Type B pancreatic cell (in vitro differentiated cells): Measurements from ENCODE around the gene GLIS1. TPM values are rescaled to one million over a fixed set of nuclear protein-coding genes. Genes with fewer than 3 reads are reported as not detected.

Experiments used
- DNase-seq: peaks from one replicate; pipeline ENCODE4 v3.0.0; 2021; ENCODE audit warnings: mixed read lengths; ENCODE audit not compliant: unreplicated experiment; ENCODE audit errors: extremely low spot score
- H3K27ac Mint-ChIP-seq: 2 replicates; pipeline ENCODE4 v1.8.0; 2021; ENCODE audit warnings: mild to moderate bottlenecking, mixed read lengths
- H3K27me3 Mint-ChIP-seq: 2 replicates; pipeline ENCODE4 v1.8.0; 2021; ENCODE audit warnings: mixed read lengths
- H3K36me3 Mint-ChIP-seq: 2 replicates; pipeline ENCODE4 v1.8.0; 2021; ENCODE audit warnings: mixed read lengths
- H3K4me1 Mint-ChIP-seq: one replicate; pipeline ENCODE4 v1.8.0; 2021; ENCODE audit warnings: mixed read lengths; ENCODE audit not compliant: unreplicated experiment
- H3K4me3 Mint-ChIP-seq: 2 replicates; pipeline ENCODE4 v1.8.0; 2021; ENCODE audit warnings: mild to moderate bottlenecking, mixed read lengths
- H3K9me3 Mint-ChIP-seq: 2 replicates; pipeline ENCODE4 v1.8.0; 2021; ENCODE audit warnings: mixed read lengths
- CTCF ChIP-seq: fragments of 200-600 bp; sonication (generic); conservative IDR thresholded peaks from 2 replicates; pipeline ENCODE4 v1.5.0; 2021; ENCODE audit warnings: antibody characterized with exemption, mild to moderate bottlenecking
- total RNA-seq: library from RNA; stranded (reverse); gene quantifications from 2 replicates; pipeline ENCODE4 v1.2.1, GENCODE V29; 2021; ENCODE audit warnings: low replicate concordance

GLIS1 gene
- total RNA-seq, 1 donor from 2014 or later: 2.1 TPM

DNA sequence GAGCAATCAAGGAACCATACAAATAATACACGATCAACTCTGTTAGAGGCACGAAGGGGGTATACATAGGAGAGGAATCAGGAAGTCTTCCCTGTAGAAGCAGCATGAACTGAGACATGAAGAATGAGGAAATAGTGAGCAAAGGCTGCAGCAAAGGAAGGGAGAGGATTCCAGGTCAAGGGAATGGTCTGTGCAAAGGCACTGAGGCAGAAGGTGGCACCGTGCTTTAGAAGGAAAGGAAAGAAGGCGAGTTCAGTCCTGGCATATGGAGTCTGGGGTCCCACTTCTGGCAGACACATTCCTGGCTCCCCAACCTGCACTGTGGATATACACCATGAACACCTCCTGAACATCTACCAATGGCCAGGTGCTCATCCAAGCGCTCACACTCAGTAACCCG is 56.1 kb downstream of the GLIS1 start:
- peaks cover 60% of the 10 kb centered on the region for H3K27me3 Mint-ChIP-seq

DNA sequence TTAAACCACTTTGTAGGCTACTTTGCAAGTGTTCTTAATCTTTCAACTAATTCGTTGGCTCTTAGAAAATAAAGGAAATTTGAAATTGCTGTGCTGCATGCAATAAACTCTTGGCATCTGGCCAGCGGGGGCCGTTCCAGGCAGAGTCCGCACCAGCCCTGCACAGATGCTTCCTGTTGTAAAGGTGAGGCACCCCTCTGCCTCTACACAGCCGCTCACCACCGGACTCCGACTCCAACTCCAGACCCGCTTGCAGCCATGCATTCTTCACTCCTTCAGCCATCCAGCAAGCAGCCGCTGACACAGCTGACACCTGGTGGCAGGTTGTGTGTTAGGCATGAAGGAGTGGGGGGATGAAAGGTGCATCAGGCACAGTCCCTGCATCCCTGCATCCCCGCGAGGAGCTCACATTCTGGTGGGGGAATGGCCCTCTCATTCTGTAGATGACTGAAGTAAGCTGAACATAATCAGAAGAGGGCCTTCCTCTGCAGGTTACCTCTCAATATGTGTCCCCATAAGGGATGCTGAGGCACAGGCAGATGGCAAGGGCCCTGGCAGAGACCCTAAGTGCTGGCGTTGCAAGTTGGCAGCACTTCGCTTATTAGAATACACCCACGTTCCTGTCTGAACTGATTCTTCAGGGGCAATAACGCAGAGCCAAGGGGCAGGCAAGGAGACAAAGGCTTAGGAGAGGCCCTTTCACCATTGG is 56.8 kb downstream of the GLIS1 start:
- Mint-ChIP-seq H3K27me3 (peaks cover 62% of the 10 kb centered on the region), H3K4me3 (peak overlapping the region; percentile 45), H3K27ac (no peak overlapping the region), H3K36me3 (no peaks in the 10 kb centered on the region), H3K9me3 (no peaks in the 10 kb centered on the region), H3K4me1 (peaks cover 42% of the 10 kb centered on the region)
- DNase-seq: no peak
- TF ChIP-seq CTCF: peak; percentile 68

More for the DNA sequence above, 56.1 kb downstream of the GLIS1 start:
- DNase-seq: no peak
- no peak for TF ChIP-seq CTCF
- H3K36me3 Mint-ChIP-seq: no peaks in the 10 kb centered on the region
- H3K4me1 Mint-ChIP-seq: peaks cover 42% of the 10 kb centered on the region
- H3K9me3 Mint-ChIP-seq: no peaks in the 10 kb centered on the region
- no peak overlapping the region for H3K4me3 Mint-ChIP-seq
- no peak overlapping the region for H3K27ac Mint-ChIP-seq

- no peak for DNase-seq
- no peaks in the 10 kb centered on the region for H3K9me3 Mint-ChIP-seq
- peak overlapping the region; percentile 45 for H3K4me3 Mint-ChIP-seq
- no peak overlapping the region for H3K27ac Mint-ChIP-seq
- peaks cover 37% of the 10 kb centered on the region for H3K4me1 Mint-ChIP-seq
- no peak for TF ChIP-seq CTCF
- peaks cover 63% of the 10 kb centered on the region for H3K27me3 Mint-ChIP-seq
- H3K36me3 Mint-ChIP-seq: no peaks in the 10 kb centered on the region
Observed at GRCh38 chr1:53681351-53681976, 57.5 kb downstream of the GLIS1 start.

GRCh38 chr1:53680868-53681267 is 58.1 kb downstream of the GLIS1 start:
- Mint-ChIP-seq H3K27ac (no peak overlapping the region), H3K4me1 (peaks cover 31% of the 10 kb centered on the region), H3K36me3 (no peaks in the 10 kb centered on the region), H3K4me3 (no peak overlapping the region), H3K9me3 (no peaks in the 10 kb centered on the region), H3K27me3 (peaks cover 57% of the 10 kb centered on the region)
- TF ChIP-seq CTCF: no peak
- no peak for DNase-seq

DNA sequence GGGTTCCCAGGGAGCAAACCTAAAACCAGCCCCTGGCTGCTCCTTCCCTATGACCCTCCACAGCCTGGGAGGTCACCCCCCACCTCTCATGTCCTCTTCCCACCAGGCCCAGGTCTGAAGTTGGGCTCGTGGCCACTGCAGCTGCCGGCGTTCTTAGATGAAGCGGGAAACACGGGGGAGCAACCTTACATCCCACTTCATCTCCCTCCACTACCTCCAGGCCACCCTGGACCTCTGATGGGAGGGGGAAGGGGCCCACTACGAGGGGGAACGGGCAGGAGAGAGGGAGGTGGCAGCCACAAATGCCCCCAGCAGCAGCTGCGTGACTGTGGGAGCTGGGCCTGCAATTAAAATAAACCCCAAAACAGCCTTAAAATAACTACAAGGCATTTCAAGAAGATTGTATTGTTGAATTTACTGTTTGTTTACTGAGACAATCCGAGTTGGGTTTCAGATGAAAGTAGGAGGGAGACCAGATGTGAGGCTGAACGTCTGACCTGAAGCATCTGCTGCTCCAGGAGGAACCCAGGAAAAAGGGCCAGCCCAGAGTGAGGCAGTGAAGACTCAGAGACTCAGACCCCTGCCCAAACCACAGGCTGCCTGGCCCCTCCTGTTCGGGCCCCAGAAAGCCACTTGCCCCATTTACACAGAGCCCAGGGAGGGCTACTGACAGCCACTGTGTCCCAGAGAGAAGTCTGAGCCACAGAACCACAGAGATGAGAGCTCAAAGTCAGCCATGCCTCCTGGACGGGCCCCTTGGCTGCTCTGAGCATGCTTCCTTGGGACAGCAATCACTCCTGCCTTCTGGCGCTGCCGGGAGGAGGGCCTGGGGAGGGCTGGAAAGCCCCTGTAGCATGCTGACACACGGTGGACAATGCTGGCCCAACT is 59.8 kb downstream of the GLIS1 start:
- H3K4me1 Mint-ChIP-seq: peaks cover 14% of the 10 kb centered on the region
- no peak overlapping the region for H3K27ac Mint-ChIP-seq
- H3K27me3 Mint-ChIP-seq: peaks cover 45% of the 10 kb centered on the region
- no peaks in the 10 kb centered on the region for H3K36me3 Mint-ChIP-seq
- H3K4me3 Mint-ChIP-seq: no peak overlapping the region
- no peaks in the 10 kb centered on the region for H3K9me3 Mint-ChIP-seq
- no peak for TF ChIP-seq CTCF
- DNase-seq: no peak
